ENCODE measurements around the gene FCRL5.

GRCh38 chr1:157595356-157595755 lies 43.0 kb upstream of the FCRL5 start:
- TF ChIP-seq LEF1 (IDR thresholded peaks at IDR 0.05; ENCODE audit: borderline replicate concordance) (no peak), SP1 (IDR thresholded peaks at IDR 0.05) (no peak), FOXA1 (IDR thresholded peaks at IDR 0.05) (no peak), TARDBP (IDR thresholded peaks at IDR 0.05) (no peak), ARNT (IDR thresholded peaks at IDR 0.05) (no peak), FOXM1 (IDR thresholded peaks at IDR 0.05; ENCODE audit: borderline replicate concordance) (no peak)
- TF ChIP-seq, protein P1, sequence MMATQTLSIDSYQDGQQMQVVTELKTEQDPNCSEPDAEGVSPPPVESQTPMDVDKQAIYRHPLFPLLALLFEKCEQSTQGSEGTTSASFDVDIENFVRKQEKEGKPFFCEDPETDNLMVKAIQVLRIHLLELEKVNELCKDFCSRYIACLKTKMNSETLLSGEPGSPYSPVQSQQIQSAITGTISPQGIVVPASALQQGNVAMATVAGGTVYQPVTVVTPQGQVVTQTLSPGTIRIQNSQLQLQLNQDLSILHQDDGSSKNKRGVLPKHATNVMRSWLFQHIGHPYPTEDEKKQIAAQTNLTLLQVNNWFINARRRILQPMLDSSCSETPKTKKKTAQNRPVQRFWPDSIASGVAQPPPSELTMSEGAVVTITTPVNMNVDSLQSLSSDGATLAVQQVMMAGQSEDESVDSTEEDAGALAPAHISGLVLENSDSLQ (IDR thresholded peaks at IDR 0.05): no peak

Data from HEK293T (cell line).